ENCODE measurements around the gene PDIK1L. TPM values are rescaled to one million over a fixed set of nuclear protein-coding genes. Genes with fewer than 3 reads are reported as not detected.
A peak's percentile ranks its signal among the peaks of the same experiment; 100 is the strongest.

Gene PDIK1L
- total and polyA plus RNA-seq, 9 of the 15 experiments (the other 6 are each of a cell fraction or from before 2014, with no cell fraction given): 12.8 to 30.2 (median 21.5) TPM

GRCh38 chr1:26161415-26162219, 50.0 kb downstream of the PDIK1L start (continued):
- TF ChIP-seq CREBBP (IDR thresholded peaks at IDR 0.05; ENCODE audit: low read depth, low read length): no peak
- TF ChIP-seq UBTF (IDR thresholded peaks at IDR 0.05; ENCODE audit: borderline replicate concordance in 1 of 2, low read depth in 2 of 2, low read length in 2 of 2): peak; percentile 92 to 98; a peak in 3 of 4 replicates
- TF ChIP-seq ZSCAN29 (IDR thresholded peaks at IDR 0.05): no peak
- no peak for TF ChIP-seq ATF1 (CRISPR knock-in tag; IDR thresholded peaks at IDR 0.05)
- TF ChIP-seq ATF1 (tag; IDR thresholded peaks at IDR 0.05): peak; percentile 69
- peak in 1 of 2 experiments; percentile 76; a peak in 2 of 4 replicates for TF ChIP-seq FOXA3 (CRISPR knock-in tag; conservative IDR thresholded peaks at IDR 0.05 in 1 of 2, IDR thresholded peaks at IDR 0.05 in 1 of 2)
- peak; percentile 81 for TF ChIP-seq POLR2A (conservative IDR thresholded peaks at IDR 0.05)
- 0 out of 2 replicates have a peak, but pooled peaks have one; percentile 17 for TF ChIP-seq ZNF766 (CRISPR knock-in tag; conservative IDR thresholded peaks at IDR 0.05)
- TF ChIP-seq MEF2A (IDR thresholded peaks at IDR 0.05; ENCODE audit: control insufficient read depth, low read depth, low read length): no peak
- 0 out of 2 replicates have a peak, but pooled peaks have one; percentile 39 for TF ChIP-seq NBN (IDR thresholded peaks at IDR 0.05; ENCODE audit: low read depth)
- no peak for TF ChIP-seq HES1 (IDR thresholded peaks at IDR 0.05; ENCODE audit: low read depth)
- TF ChIP-seq SRSF7 (optimal IDR thresholded peaks at IDR 0.05; ENCODE audit: low read depth, low read length): no peak
- TF ChIP-seq NCOA2 (IDR thresholded peaks at IDR 0.05; ENCODE audit: partially characterized antibody in 2 of 2): no peak
- TF ChIP-seq ARHGAP35 (IDR thresholded peaks at IDR 0.05; ENCODE audit: partially characterized antibody): no peak
- peak; percentile 78; the same call in 1 of the 2 replicates for TF ChIP-seq KLF6 (CRISPR knock-in tag; IDR thresholded peaks at IDR 0.05; ENCODE audit: borderline replicate concordance)
- no peak for TF ChIP-seq HNRNPH1 (optimal IDR thresholded peaks at IDR 0.05; ENCODE audit: low read depth, low read length)
- TF ChIP-seq ZNF347 (CRISPR knock-in tag; IDR thresholded peaks at IDR 0.05; ENCODE audit: low read depth): no peak
- no peak for TF ChIP-seq POU5F1 (IDR thresholded peaks at IDR 0.05; ENCODE audit: borderline replicate concordance, low read depth, low read length, partially characterized antibody)
